H9 (cell line): ENCODE data around the gene MYLK3. TPM values are rescaled to one million over a fixed set of nuclear protein-coding genes. Genes with fewer than 3 reads are reported as not detected.

Experiments used
- DNase-seq: peaks from one replicate; pipeline ENCODE4 v3.0.0-alpha.2; 2017
- H2AFZ ChIP-seq: one replicate; pipeline ENCODE4 v1.6.1; 2013; ENCODE audit warnings: mild to moderate bottlenecking, low read length, control low read depth, moderate library complexity
- H2AK5ac ChIP-seq: 2 replicates; pipeline ENCODE4 v1.6.1; 2013; ENCODE audit warnings: low read length, control low read depth, mixed read lengths; ENCODE audit not compliant: insufficient read length
- H2BK120ac ChIP-seq: one replicate; pipeline ENCODE4 v1.6.1; 2013; ENCODE audit warnings: low read depth, mild to moderate bottlenecking, low read length, control low read depth, inconsistent platforms; ENCODE audit not compliant: poor library complexity, severe bottlenecking
- H2BK12ac ChIP-seq: 2 replicates; pipeline ENCODE4 v1.6.1; 2013; ENCODE audit warnings: low read length, control low read depth, mixed read lengths, low read depth; ENCODE audit not compliant: insufficient read length
- H2BK15ac ChIP-seq: 2 replicates; pipeline ENCODE4 v1.6.1; 2013; ENCODE audit warnings: low read depth, low read length, control low read depth
- H2BK20ac ChIP-seq: one replicate; pipeline ENCODE4 v1.6.1; 2013; ENCODE audit warnings: low read depth, mild to moderate bottlenecking, low read length, control low read depth, inconsistent platforms; ENCODE audit not compliant: poor library complexity, severe bottlenecking
- H2BK5ac ChIP-seq: 2 replicates; pipeline ENCODE4 v1.6.1; 2013; ENCODE audit warnings: low read length, control low read depth, mixed read lengths; ENCODE audit not compliant: insufficient read length
- H3K14ac ChIP-seq: 2 replicates; pipeline ENCODE4 v1.6.1; 2013; ENCODE audit warnings: low read length, control low read depth; ENCODE audit not compliant: insufficient read depth
- H3K18ac ChIP-seq: 2 replicates; pipeline ENCODE4 v1.6.1; 2013; ENCODE audit warnings: low read depth, mild to moderate bottlenecking, mixed read lengths, low read length, control low read depth; ENCODE audit not compliant: insufficient read length
- H3K23ac ChIP-seq: 2 replicates; pipeline ENCODE4 v1.6.1; 2013; ENCODE audit warnings: low read length, control low read depth, mixed read lengths, low read depth; ENCODE audit not compliant: insufficient read length
- H3K23me2 ChIP-seq: 2 replicates; pipeline ENCODE4 v1.6.1; 2013; ENCODE audit warnings: low read depth, mild to moderate bottlenecking, mixed read lengths, low read length, control low read depth; ENCODE audit not compliant: insufficient read length, poor library complexity, severe bottlenecking
- H3K27ac ChIP-seq: 2 replicates; pipeline ENCODE4 v1.5.1; 2013; ENCODE audit warnings: low read length, control low read depth, mixed read lengths, low read depth; ENCODE audit not compliant: insufficient read length
- H3K27me3 ChIP-seq: 2 replicates; pipeline ENCODE4 v1.6.1; 2013; ENCODE audit warnings: low read length, control low read depth, inconsistent platforms; ENCODE audit not compliant: insufficient read depth
- H3K4ac ChIP-seq: 2 replicates; pipeline ENCODE4 v1.6.1; 2013; ENCODE audit warnings: low read depth, mild to moderate bottlenecking, control low read depth, inconsistent platforms, low read length, moderate library complexity
- H3K4me1 ChIP-seq: 2 replicates; pipeline ENCODE4 v1.6.1; 2013; ENCODE audit warnings: low read length, control low read depth, inconsistent platforms; ENCODE audit not compliant: insufficient read depth
- H3K4me2 ChIP-seq: 2 replicates; pipeline ENCODE4 v1.6.1; 2013; ENCODE audit warnings: low read length, control low read depth, mixed read lengths; ENCODE audit not compliant: insufficient read length, insufficient read depth
- H3K56ac ChIP-seq: 2 replicates; pipeline ENCODE4 v1.6.1; 2013; ENCODE audit warnings: low read depth, mild to moderate bottlenecking, mixed read lengths, low read length, control low read depth; ENCODE audit not compliant: insufficient read length
- H3K79me1 ChIP-seq: 2 replicates; pipeline ENCODE4 v1.6.1; 2013; ENCODE audit warnings: low read depth, mild to moderate bottlenecking, moderate library complexity, low read length, control low read depth, inconsistent platforms; ENCODE audit not compliant: insufficient read depth, poor library complexity, severe bottlenecking
- H3K79me2 ChIP-seq: 2 replicates; pipeline ENCODE4 v1.6.1; 2013; ENCODE audit warnings: low read length, control low read depth, inconsistent platforms; ENCODE audit not compliant: insufficient read depth
- H3K9ac ChIP-seq: 2 replicates; pipeline ENCODE4 v1.6.1; 2013; ENCODE audit warnings: low read length, control low read depth, mixed read lengths; ENCODE audit not compliant: insufficient read length; ENCODE audit errors: extremely low read depth
- H3K9me3 ChIP-seq: one replicate; pipeline ENCODE4 v1.6.1; 2013; ENCODE audit warnings: low read depth, low read length, inconsistent platforms; ENCODE audit not compliant: control insufficient read depth
- H3T11ph ChIP-seq: one replicate; pipeline ENCODE4 v1.6.1; 2013; ENCODE audit warnings: mild to moderate bottlenecking, low read length, control low read depth, inconsistent platforms
- H4K20me1 ChIP-seq: one replicate; pipeline ENCODE4 v1.6.1; 2013; ENCODE audit not compliant: control insufficient read depth, insufficient read length, insufficient read depth
- H4K5ac ChIP-seq: 2 replicates; pipeline ENCODE4 v1.6.1; 2013; ENCODE audit warnings: low read depth, mild to moderate bottlenecking, mixed read lengths, low read length, control low read depth; ENCODE audit not compliant: insufficient read length
- H4K8ac ChIP-seq: replicated peaks from 2 replicates; pipeline ENCODE4 v1.6.1; 2013; ENCODE audit warnings: low read length, control low read depth, mixed read lengths, low read depth; ENCODE audit not compliant: insufficient read length
- H4K91ac ChIP-seq: 2 replicates; pipeline ENCODE4 v1.6.1; 2013; ENCODE audit warnings: low read depth, mild to moderate bottlenecking, moderate library complexity, mixed read lengths, low read length, control low read depth; ENCODE audit not compliant: insufficient read length
- H3K27ac Mint-ChIP-seq, 3 experiments: 2 replicates in 2 of 3; 3 replicates in 1 of 3; pipeline ENCODE4 v1.8.0; 2020 to 2021; ENCODE audit warnings: mixed read lengths in 3 of 3, mild to moderate bottlenecking in 1 of 3, moderate library complexity in 1 of 3
- H3K27me3 Mint-ChIP-seq: 2 replicates; pipeline ENCODE4 v1.8.0; 2021; ENCODE audit warnings: low read depth, mild to moderate bottlenecking, moderate library complexity, mixed read lengths
- H3K36me3 Mint-ChIP-seq, 3 experiments: 2 replicates in 2 of 3; 3 replicates in 1 of 3; pipeline ENCODE4 v1.8.0; 2020 to 2021; ENCODE audit warnings: low read depth in 3 of 3, mixed read lengths in 3 of 3; ENCODE audit not compliant: insufficient read depth in 1 of 3
- H3K4me1 Mint-ChIP-seq, 2 experiments: 2 replicates each; pipeline ENCODE4 v1.8.0; 2020; ENCODE audit warnings: mixed read lengths in 2 of 2
- H3K4me3 Mint-ChIP-seq, 2 experiments: 2 replicates in 1 of 2; 3 replicates in 1 of 2; pipeline ENCODE4 v1.8.0; 2020 to 2021; ENCODE audit warnings: mild to moderate bottlenecking in 2 of 2, mixed read lengths in 2 of 2, moderate library complexity in 1 of 2
- H3K9me3 Mint-ChIP-seq, 2 experiments: 2 replicates in 1 of 2; 3 replicates in 1 of 2; pipeline ENCODE4 v1.8.0; 2020; ENCODE audit warnings: mild to moderate bottlenecking in 2 of 2, mixed read lengths in 2 of 2, moderate library complexity in 1 of 2
- WGBS: extraction: QIAGEN DNeasy Blood & Tissue Kit; methylation state at CpG from one replicate; pipeline ENCODE4 v1.1.7; 2013; ENCODE audit warnings: missing lambda C conversion rate, low lambda C conversion rate, mixed read lengths; ENCODE audit not compliant: insufficient read length; ENCODE audit errors: extremely low coverage; 5-methylcytosine and 5-hydroxymethylcytosine counted together
- total RNA-seq: library from RNA; stranded (reverse); gene quantifications from 2 replicates; pipeline ENCODE4 v1.2.1, GENCODE V29; 2021
- TF ChIP-seq, protein P1 (sequence below): fragments of 200-600 bp; sonication (generic); conservative IDR thresholded peaks from 3 replicates; pipeline ENCODE4 v1.8.0; 2021; ENCODE audit warnings: antibody characterized with exemption, mild to moderate bottlenecking

Gene MYLK3
- total RNA-seq, 1 experiment from 2014 or later: 0.90 TPM

DNA sequence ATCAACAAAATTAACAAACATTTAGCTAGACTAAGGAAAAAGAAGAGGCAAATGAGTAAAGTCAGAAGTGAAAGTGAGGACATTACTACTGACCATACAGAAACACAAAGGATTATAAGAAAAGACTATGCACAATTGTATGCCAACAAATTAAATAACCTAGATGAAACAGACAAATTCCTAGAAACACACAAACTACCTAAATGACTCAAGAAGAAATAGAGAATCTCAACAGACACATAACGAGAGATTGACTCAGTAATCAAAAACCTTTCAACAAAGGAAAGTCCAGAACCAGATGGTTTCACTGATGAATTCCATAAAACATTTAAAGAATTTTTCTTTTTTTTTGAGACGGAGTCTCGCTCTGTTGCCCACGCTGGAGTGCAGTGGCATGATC is 35.7 kb upstream of the MYLK3 start:
- no peaks in the 10 kb centered on the region for H3K27me3 ChIP-seq
- no peak overlapping the region for H4K5ac ChIP-seq
- peaks cover 6% of the 10 kb centered on the region; the same call in 1 of the 2 replicates for H3K4me1 ChIP-seq
- no peak overlapping the region for H3K9ac ChIP-seq
- no peak overlapping the region for H2BK120ac ChIP-seq
- no peaks in the 10 kb centered on the region for H3K9me3 ChIP-seq
- no peak overlapping the region for H3K4ac ChIP-seq
- H2AK5ac ChIP-seq: no peak overlapping the region
- no peaks in the 10 kb centered on the region for H3K79me1 ChIP-seq
- Mint-ChIP-seq H3K36me3 (peaks cover 5 to 15% (median 9%) of the 10 kb centered on the region in 3 experiments; a peak in 6 of 7 replicates), H3K27ac (no peak overlapping the region), H3K9me3 (peaks cover 11 to 21% of the 10 kb centered on the region in 2 experiments), H3K4me3 (no peak overlapping the region), H3K4me1 (peaks cover 12 to 14% of the 10 kb centered on the region in 2 experiments), H3K27me3 (no peaks in the 10 kb centered on the region)
- no peaks in the 10 kb centered on the region for H3K79me2 ChIP-seq
- WGBS: no CpG with 5 or more reads among the region's 4 CpGs
- H3K23ac ChIP-seq: no peak overlapping the region
- H3K14ac ChIP-seq: no peak overlapping the region
- H3K56ac ChIP-seq: no peak overlapping the region
- TF ChIP-seq, protein P1, sequence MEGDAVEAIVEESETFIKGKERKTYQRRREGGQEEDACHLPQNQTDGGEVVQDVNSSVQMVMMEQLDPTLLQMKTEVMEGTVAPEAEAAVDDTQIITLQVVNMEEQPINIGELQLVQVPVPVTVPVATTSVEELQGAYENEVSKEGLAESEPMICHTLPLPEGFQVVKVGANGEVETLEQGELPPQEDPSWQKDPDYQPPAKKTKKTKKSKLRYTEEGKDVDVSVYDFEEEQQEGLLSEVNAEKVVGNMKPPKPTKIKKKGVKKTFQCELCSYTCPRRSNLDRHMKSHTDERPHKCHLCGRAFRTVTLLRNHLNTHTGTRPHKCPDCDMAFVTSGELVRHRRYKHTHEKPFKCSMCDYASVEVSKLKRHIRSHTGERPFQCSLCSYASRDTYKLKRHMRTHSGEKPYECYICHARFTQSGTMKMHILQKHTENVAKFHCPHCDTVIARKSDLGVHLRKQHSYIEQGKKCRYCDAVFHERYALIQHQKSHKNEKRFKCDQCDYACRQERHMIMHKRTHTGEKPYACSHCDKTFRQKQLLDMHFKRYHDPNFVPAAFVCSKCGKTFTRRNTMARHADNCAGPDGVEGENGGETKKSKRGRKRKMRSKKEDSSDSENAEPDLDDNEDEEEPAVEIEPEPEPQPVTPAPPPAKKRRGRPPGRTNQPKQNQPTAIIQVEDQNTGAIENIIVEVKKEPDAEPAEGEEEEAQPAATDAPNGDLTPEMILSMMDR: no peak
- H4K20me1 ChIP-seq: no peaks in the 10 kb centered on the region
- H3K27ac ChIP-seq: no peak overlapping the region
- H2AFZ ChIP-seq: no peak overlapping the region
- H2BK20ac ChIP-seq: no peak overlapping the region
- H3K4me2 ChIP-seq: no peak overlapping the region
- H2BK5ac ChIP-seq: no peak overlapping the region
- no peak overlapping the region for H3K18ac ChIP-seq
- no peak overlapping the region for H4K91ac ChIP-seq
- H3T11ph ChIP-seq: no peak overlapping the region
- no peak overlapping the region for H4K8ac ChIP-seq
- H3K23me2 ChIP-seq: no peaks in the 10 kb centered on the region
- no peak overlapping the region for H2BK15ac ChIP-seq
- no peak overlapping the region for H2BK12ac ChIP-seq
- DNase-seq: no peak
